Measurements from ENCODE around the gene DNAJC7. TPM values are rescaled to one million over a fixed set of nuclear protein-coding genes. Genes with fewer than 3 reads are reported as not detected.
A peak's percentile ranks its signal among the peaks of the same experiment; 100 is the strongest.

Gene DNAJC7
- total and polyA plus RNA-seq, 9 of the 15 experiments (the other 6 are each of a cell fraction or from before 2014, with no cell fraction given) = 85.8 to 262 (median 157) TPM

GRCh38 chr17:41937970-41938954 is 79.0 kb downstream of the DNAJC7 start:
- DNase-seq (ENCODE audit: extremely low read depth in 1 of 4, low spot score in 3 of 4) (peak; percentile 48 to 75 (median 66)), ATAC-seq (peak; percentile 67), FAIRE-seq (peak; percentile 74)
- H3K79me2 ChIP-seq (ENCODE audit: control insufficient read depth, insufficient read depth, low read length) = no peaks in the 10 kb centered on the region
- intact Hi-C loops (cut with micrococcal nuclease) (no loop called here), in situ Hi-C loops (cut with MboI) (no loop called here)
- WGBS (ENCODE audit: insufficient coverage, low coverage, missing lambda C conversion rate) = 38% methylated on average over 19 of the region's 19 CpGs
- H3K36me3 ChIP-seq (ENCODE audit: control insufficient read depth, insufficient read depth, low read length) = no peaks in the 10 kb centered on the region
- peak overlapping the region; percentile 66; the same call in 2 of the 3 replicates for H3K27ac ChIP-seq (ENCODE audit: extremely low read depth, low read depth, low read length)
- BruUV-seq (replicated peaks) = no TSS peak
- peak overlapping the region; percentile 67 for H3K4me2 ChIP-seq (ENCODE audit: insufficient read depth, low read length)
- no peaks in the 10 kb centered on the region for H3K9me1 ChIP-seq (ENCODE audit: control insufficient read depth, insufficient read depth, low read length)
- peak overlapping the region; percentile 82 for H2AFZ ChIP-seq (ENCODE audit: low read depth, low read length)
- no peaks in the 10 kb centered on the region for H3K27me3 ChIP-seq (ENCODE audit: control insufficient read depth in 2 of 2, insufficient read depth in 2 of 2, low read length in 2 of 2)
- H3K9me3 ChIP-seq (replicated peaks; ENCODE audit: control insufficient read depth, insufficient read depth, low read depth, low read length) = no peaks in the 10 kb centered on the region
- ChIA-PET CTCF (ENCODE audit: low intra/inter-chr PET ratio) (interaction anchor here (0.6 kb wide), 1 partner anchor 125 kb away, joined by 3 read pairs; no protein-coding TSS in a partner anchor), POLR2A (interaction anchor here (0.6 to 2.3 kb wide), 7 partner anchors 8 to 249 kb away, joined by 3 to 18 read pairs (median 4); partner anchors contain the start of gene ODAD4)
- H3K9ac ChIP-seq (ENCODE audit: insufficient read depth in 1 of 2, low read depth in 2 of 2, low read length in 2 of 2) = peak overlapping the region; percentile 53 to 84
- H3K4me1 ChIP-seq (replicated peaks in 1 of 2; ENCODE audit: control insufficient read depth in 2 of 2, insufficient read depth in 2 of 2, low read length in 2 of 2) = peaks cover 25 to 29% of the 10 kb centered on the region in 2 experiments
- H4K20me1 ChIP-seq (replicated peaks; ENCODE audit: control insufficient read depth, insufficient read depth, low read length) = no peaks in the 10 kb centered on the region
- no peak overlapping the region for H3K4me3 ChIP-seq
- TF ChIP-seq ZBTB17 (CRISPR knock-in tag; IDR thresholded peaks at IDR 0.05) (0 out of 2 replicates have a peak, but pooled peaks have one; percentile 14), ATF4 (CRISPR knock-in tag; IDR thresholded peaks at IDR 0.05) (peak; percentile 86), DPF2 (IDR thresholded peaks at IDR 0.05) (0 out of 2 replicates have a peak, but pooled peaks have one; percentile 28), THAP7 (CRISPR knock-in tag; IDR thresholded peaks at IDR 0.05) (no peak), PKNOX1 (IDR thresholded peaks at IDR 0.05) (0 out of 2 replicates have a peak, but pooled peaks have one; percentile 4), ETV1 (tag; conservative IDR thresholded peaks at IDR 0.05; ENCODE audit: low read depth) (peak; percentile 69; the same call in 1 of the 2 replicates), ARID1B (IDR thresholded peaks at IDR 0.05) (peak; percentile 74), TCF3 (CRISPR knock-in tag; IDR thresholded peaks at IDR 0.05) (peak; percentile 74), EP400 (IDR thresholded peaks at IDR 0.05) (0 out of 2 replicates have a peak, but pooled peaks have one; percentile 34), HMG20A (CRISPR knock-in tag; conservative IDR thresholded peaks at IDR 0.05) (no peak), NFYB (IDR thresholded peaks at IDR 0.05; ENCODE audit: extremely low read depth, insufficient read length) (no peak), ETS1 (conservative IDR thresholded peaks at IDR 0.05; ENCODE audit: control insufficient read depth, low read depth, low read length) (peak; percentile 64; the same call in 1 of the 2 replicates), HDAC6 (IDR thresholded peaks at IDR 0.05; ENCODE audit: low read depth, low read length) (no peak), MCM3 (IDR thresholded peaks at IDR 0.05) (no peak), FOXP1 (CRISPR knock-in tag; IDR thresholded peaks at IDR 0.05) (no peak)
